Gastroesophageal sphincter (tissue), 4 donors: ENCODE data around the gene TOX4. TPM values are rescaled to one million over a fixed set of nuclear protein-coding genes. Genes with fewer than 3 reads are reported as not detected.

ENCODE experiments used
- ATAC-seq: fragments of 150-250 bp; one replicate; pipeline ENCODE4 v1.9.1; 2016; ENCODE audit warnings: mild to moderate bottlenecking, moderate library complexity
- H3K27ac ChIP-seq, 4 donors: fragments of 200-600 bp; sonication (generic) in 3 of 4; 1 replicate in 3 of 4; 2 replicates in 1 of 4; pipeline ENCODE4 v1.5.1; 2016 to 2019
- H3K27me3 ChIP-seq: fragments of 200-600 bp; sonication (generic); one replicate; pipeline ENCODE4 v1.5.1; 2019
- H3K36me3 ChIP-seq, 2 donors: fragments of 200-600 bp; sonication (generic); one replicate each; pipeline ENCODE4 v1.5.1; 2019; ENCODE audit warnings: control low read depth in 1 of 2
- H3K4me1 ChIP-seq, 3 donors: fragments of 200-600 bp; sonication (generic); 1 replicate in 2 of 3; 2 replicates in 1 of 3; pipeline ENCODE4 v1.5.1; 2016 to 2019; ENCODE audit warnings: control low read depth in 2 of 3
- H3K4me3 ChIP-seq, 2 donors: fragments of 200-600 bp; sonication (generic); one replicate each; pipeline ENCODE4 v1.5.1; 2019; ENCODE audit warnings: mild to moderate bottlenecking in 1 of 2, moderate library complexity in 1 of 2
- H3K9me3 ChIP-seq, 3 donors: fragments of 200-600 bp; sonication (generic); one replicate each; pipeline ENCODE4 v1.5.1; 2017 to 2019; ENCODE audit warnings: control low read depth in 2 of 3
- CTCF ChIP-seq, 4 experiments: fragments of 200-600 bp in 2 of 4; fragments of 450-650 bp in 2 of 4; sonication (generic) in 1 of 4; IDR thresholded peaks; one replicate each; pipeline ENCODE4 v1.5.1; 2017 to 2019; ENCODE audit warnings: antibody characterized with exemption in 4 of 4, mild to moderate bottlenecking in 2 of 4, moderate library complexity in 2 of 4
- EP300 ChIP-seq: sonication (generic); formaldehyde crosslinking; IDR thresholded peaks from one replicate; pipeline ENCODE4 v1.6.1; 2017; ENCODE audit warnings: antibody characterized with exemption, mild to moderate bottlenecking
- POLR2A ChIP-seq, 2 donors: fragments of 450-650 bp; IDR thresholded peaks; one replicate each; pipeline ENCODE4 v1.6.1; 2017; ENCODE audit warnings: antibody characterized with exemption in 2 of 2, mild to moderate bottlenecking in 2 of 2, moderate library complexity in 1 of 2
- POLR2AphosphoS5 ChIP-seq: sonication (generic); formaldehyde crosslinking; IDR thresholded peaks from one replicate; pipeline ENCODE4 v1.6.1; 2017; ENCODE audit warnings: antibody characterized with exemption
- WGBS, 2 donors: methylation state at CpG; one replicate each; pipeline ENCODE4 v1.1.5; 2018; ENCODE audit warnings: low coverage in 1 of 2; 5-methylcytosine and 5-hydroxymethylcytosine counted together
- total RNA-seq, 4 donors: library from RNA; depleted of rRNA; stranded (reverse); fragments of >200 nt; gene quantifications; one replicate each; pipeline ENCODE4 v1.1.0, GENCODE V29; 2016

Gene TOX4
- 10 to 100 TPM; 39.8 to 82.4 (median 62.3) TPM for total RNA-seq

- peaks cover 8 to 42% (median 16%) of the 10 kb centered on the region in 3 donors for H3K4me1 ChIP-seq
These were observed at the start of gene TOX4, which contains the start of gene RAB2B for GRCh38 chr14:21476925-21477681. TSS of gene TOX4 (plus strand) at chr14:21477195. CDS start at chr14:21477279, 84 bp downstream. TSS of gene RAB2B (minus strand) at chr14:21476959. CDS start at chr14:21476872, 87 bp downstream.

GRCh38 chr14:21428930-21429329 is 48.1 kb upstream of the TOX4 start:
- Histone ChIP-seq H3K36me3 (peaks cover 3 to 77% of the 10 kb centered on the region in 2 donors), H3K27ac (no peak overlapping the region), H3K4me3 (no peak overlapping the region), H3K9me3 (no peaks in the 10 kb centered on the region), H3K27me3 (no peaks in the 10 kb centered on the region), H3K4me1 (no peaks in the 10 kb centered on the region)
- ATAC-seq = no peak
- TF ChIP-seq POLR2AphosphoS5 = no peak
- no peak for TF ChIP-seq EP300
- TF ChIP-seq CTCF (IDR thresholded peaks at IDR 0.05) = no peak
- no peak for TF ChIP-seq POLR2A (IDR thresholded peaks at IDR 0.05)
- 94% methylated on average over 2 of the region's 4 CpGs; no CpG with 5 or more reads in 1 of the 2 donors for WGBS, 2 donors

More at GRCh38 chr14:21476925-21477681, at the start of gene TOX4, which contains the start of gene RAB2B:
- H3K27me3 ChIP-seq = no peaks in the 10 kb centered on the region
- peak; percentile 99 for ATAC-seq
- no peaks in the 10 kb centered on the region for H3K9me3 ChIP-seq
- peak within 1 kb of the TSS; percentile 52 to 90 for H3K4me3 ChIP-seq
- H3K27ac ChIP-seq = peak within 1 kb of the TSS; percentile 77 to 95 (median 92)
- 1% methylated on average over 14 to 29 of the region's 49 CpGs for WGBS, 2 donors
- peak; percentile 91 to 98 (median 98) for TF ChIP-seq CTCF (IDR thresholded peaks at IDR 0.05)
- TF ChIP-seq POLR2A (IDR thresholded peaks at IDR 0.05) = peak; percentile 61 to 74
- TF ChIP-seq POLR2AphosphoS5 = peak; percentile 96
- TF ChIP-seq EP300 = no peak
- peaks cover 0 to 50% of the 10 kb centered on the region in 2 donors for H3K36me3 ChIP-seq

- H3K4me3 ChIP-seq = no peak overlapping the region
- TF ChIP-seq EP300 (no peak), POLR2A (IDR thresholded peaks at IDR 0.05) (no peak), POLR2AphosphoS5 (no peak), CTCF (IDR thresholded peaks at IDR 0.05) (no peak)
- ATAC-seq = no peak
- H3K9me3 ChIP-seq = no peaks in the 10 kb centered on the region
- peaks cover 0 to 17% (median 3%) of the 10 kb centered on the region in 3 donors for H3K4me1 ChIP-seq
- WGBS, 2 donors = 90% methylated on average over 2 of the region's 2 CpGs
- H3K27ac ChIP-seq = no peak overlapping the region
- no peaks in the 10 kb centered on the region for H3K27me3 ChIP-seq
- peaks cover 0 to 55% of the 10 kb centered on the region in 2 donors for H3K36me3 ChIP-seq
These were observed 45.9 kb upstream of the TOX4 start for GRCh38 chr14:21431126-21431525.

- Histone ChIP-seq H3K9me3 (no peaks in the 10 kb centered on the region), H3K27ac (peak overlapping the region; percentile 82 to 88 (median 88))
- no peak for ATAC-seq
These were observed 40.4 kb upstream of the TOX4 start for GRCh38 chr14:21436567-21437062.

More at GRCh38 chr14:21436567-21437062, 40.4 kb upstream of the TOX4 start:
- TF ChIP-seq EP300 = no peak
- no peak for TF ChIP-seq POLR2AphosphoS5
- TF ChIP-seq POLR2A (IDR thresholded peaks at IDR 0.05) = no peak
- TF ChIP-seq CTCF (IDR thresholded peaks at IDR 0.05) = no peak
- Histone ChIP-seq H3K27me3 (no peaks in the 10 kb centered on the region), H3K4me1 (peaks cover 0 to 33% (median 8%) of the 10 kb centered on the region in 3 donors), H3K36me3 (peaks cover 0 to under 1% of the 10 kb centered on the region in 2 donors), H3K4me3 (peak overlapping the region; percentile 65 to 81)
- 0% methylated on average over 2 to 8 of the region's 11 CpGs for WGBS, 2 donors
